IMR-90 (cell line): ENCODE measurements around the gene FOXI1. TPM values are rescaled to one million over a fixed set of nuclear protein-coding genes. Genes with fewer than 3 reads are reported as not detected.

Experiments used
- ATAC-seq: fragments of 200-7000 bp; cut with Tn5 transposase; 2 replicates; pipeline ENCODE4 v1.9.1; 2020; ENCODE audit warnings: low read depth, mild to moderate bottlenecking, moderate library complexity
- BruUV-seq: library from RNA; stranded (reverse); fragments of 400-500 nt; replicated peaks from 2 replicates; lab custom pipeline; 2021; lab: Mats Ljungman, UMichigan
- CTCF ChIA-PET: fragments of 300-600 bp; formaldehyde crosslinking; extraction: SDS; loops from one replicate; lab custom pipeline; 2021; ENCODE audit warnings: antibody characterized with exemption; lab: Yijun Ruan, JAX
- POLR2A ChIA-PET: fragments of 300-600 bp; sonication (Branson Sonifier 250); formaldehyde crosslinking; loops from one replicate; lab custom pipeline; 2022; ENCODE audit warnings: antibody characterized with exemption; ENCODE audit not compliant: unreplicated experiment; lab: Charles Lee
- DNase-seq: peaks from one replicate; pipeline ENCODE4 v3.0.0; 2013
- H2AFZ ChIP-seq: replicated peaks from 2 replicates; pipeline ENCODE3; 2013; ENCODE audit warnings: low read length, mild to moderate bottlenecking; ENCODE audit not compliant: poor library complexity
- H2AK5ac ChIP-seq: 2 replicates; pipeline ENCODE4 v1.6.1; 2013; ENCODE audit warnings: low read depth, low read length, inconsistent platforms
- H2AK9ac ChIP-seq: replicated peaks from 2 replicates; pipeline ENCODE3; 2013; ENCODE audit warnings: mild to moderate bottlenecking, low read depth, low read length, moderate library complexity; ENCODE audit not compliant: poor library complexity
- H2BK120ac ChIP-seq: 2 replicates; pipeline ENCODE4 v1.6.1; 2013; ENCODE audit warnings: low read depth, low read length, inconsistent platforms
- H2BK15ac ChIP-seq: 3 replicates; pipeline ENCODE4 v1.6.1; 2013; ENCODE audit warnings: low read depth, low read length, inconsistent platforms
- H2BK20ac ChIP-seq: 2 replicates; pipeline ENCODE4 v1.6.1; 2013; ENCODE audit warnings: low read depth, mild to moderate bottlenecking, inconsistent platforms, low read length, moderate library complexity
- H2BK5ac ChIP-seq: 2 replicates; pipeline ENCODE4 v1.6.1; 2013; ENCODE audit warnings: mild to moderate bottlenecking, low read depth, low read length, inconsistent platforms; ENCODE audit not compliant: poor library complexity, severe bottlenecking
- H3K14ac ChIP-seq: replicated peaks from 2 replicates; pipeline ENCODE4 v1.6.1; 2013; ENCODE audit warnings: low read depth, low read length, inconsistent platforms
- H3K18ac ChIP-seq: 2 replicates; pipeline ENCODE4 v1.6.1; 2013; ENCODE audit warnings: low read depth, low read length, control low read depth
- H3K23ac ChIP-seq: 2 replicates; pipeline ENCODE4 v1.6.1; 2013; ENCODE audit warnings: low read depth, low read length, inconsistent platforms
- H3K27ac ChIP-seq: 2 replicates; pipeline ENCODE4 v1.5.1; 2013; ENCODE audit warnings: mild to moderate bottlenecking, control low read depth, low read length; ENCODE audit not compliant: insufficient read depth
- H3K27me3 ChIP-seq: 2 replicates; pipeline ENCODE4 v1.6.1; 2013; ENCODE audit warnings: low read length; ENCODE audit not compliant: control insufficient read depth, insufficient read depth
- H3K36me3 ChIP-seq: 2 replicates; pipeline ENCODE4 v1.6.1; 2013; ENCODE audit warnings: low read length, mixed read lengths; ENCODE audit not compliant: control insufficient read depth, insufficient read depth
- H3K4ac ChIP-seq: 2 replicates; pipeline ENCODE4 v1.6.1; 2013; ENCODE audit warnings: low read depth, low read length, inconsistent platforms
- H3K4me1 ChIP-seq: 2 replicates; pipeline ENCODE4 v1.6.1; 2013; ENCODE audit warnings: low read length, mixed read lengths; ENCODE audit not compliant: control insufficient read depth, insufficient read depth
- H3K4me2 ChIP-seq: 2 replicates; pipeline ENCODE4 v1.6.1; 2013; ENCODE audit warnings: low read depth, mild to moderate bottlenecking, control low read depth, low read length, moderate library complexity
- H3K4me3 ChIP-seq: 2 replicates; pipeline ENCODE4 v1.5.1; 2013; ENCODE audit warnings: low read depth, mild to moderate bottlenecking, control low read depth, low read length, moderate library complexity; ENCODE audit not compliant: insufficient read depth
- H3K56ac ChIP-seq: 2 replicates; pipeline ENCODE4 v1.6.1; 2013; ENCODE audit warnings: low read length, inconsistent platforms; ENCODE audit not compliant: insufficient read depth; ENCODE audit errors: extremely low read depth
- H3K79me1 ChIP-seq, 2 experiments: 2 replicates each; pipeline ENCODE4 v1.6.1; 2013; ENCODE audit warnings: low read length in 2 of 2, inconsistent platforms in 1 of 2, low read depth in 1 of 2
- H3K9ac ChIP-seq: 2 replicates; pipeline ENCODE4 v1.6.1; 2013; ENCODE audit warnings: low read depth, low read length, control low read depth
- H3K9me1 ChIP-seq: 2 replicates; pipeline ENCODE4 v1.6.1; 2013; ENCODE audit warnings: low read length, inconsistent platforms; ENCODE audit not compliant: insufficient read depth
- H3K9me3 ChIP-seq: 2 replicates; pipeline ENCODE4 v1.6.1; 2013; ENCODE audit warnings: low read length; ENCODE audit not compliant: control insufficient read depth, insufficient read depth
- H4K20me1 ChIP-seq: 2 replicates; pipeline ENCODE4 v1.6.1; 2013; ENCODE audit warnings: low read length, inconsistent platforms; ENCODE audit not compliant: insufficient read depth
- H4K5ac ChIP-seq: 2 replicates; pipeline ENCODE4 v1.6.1; 2013; ENCODE audit warnings: mild to moderate bottlenecking, low read depth, low read length, control low read depth
- H4K8ac ChIP-seq, 2 experiments: 2 replicates each; pipeline ENCODE4 v1.6.1; 2013; ENCODE audit warnings: low read depth in 2 of 2, low read length in 2 of 2, control low read depth in 1 of 2, inconsistent platforms in 1 of 2
- H4K91ac ChIP-seq: 2 replicates; pipeline ENCODE4 v1.6.1; 2013; ENCODE audit warnings: low read depth, low read length, inconsistent platforms; ENCODE audit not compliant: insufficient read depth
- BHLHE40 ChIP-seq: fragments of 150-350 bp; IDR thresholded peaks from 2 replicates; pipeline ENCODE4 v1.6.1; 2016; ENCODE audit warnings: mild to moderate bottlenecking, low read depth, low read length
- CEBPB ChIP-seq: IDR thresholded peaks from 2 replicates; pipeline ENCODE4 v1.6.1; 2012; ENCODE audit warnings: low read depth, low read length, improper control_type of control experiment
- CHD1 ChIP-seq: IDR thresholded peaks from 2 replicates; pipeline ENCODE4 v1.6.1; 2012; ENCODE audit warnings: low read depth, low read length, improper control_type of control experiment
- CTCF ChIP-seq: conservative IDR thresholded peaks from 2 replicates; pipeline ENCODE4 v1.5.1; 2012; ENCODE audit warnings: mild to moderate bottlenecking, low read depth, low read length, improper control_type of control experiment
- ELK1 ChIP-seq: fragments of 150-350 bp; IDR thresholded peaks from 2 replicates; pipeline ENCODE4 v1.6.1; 2016; ENCODE audit warnings: low read depth, mild to moderate bottlenecking, low read length, moderate library complexity, borderline replicate concordance
- FOS ChIP-seq: fragments of 150-350 bp; IDR thresholded peaks from 2 replicates; pipeline ENCODE4 v1.6.1; 2016; ENCODE audit warnings: low read depth, low read length
- MAFK ChIP-seq: IDR thresholded peaks from 2 replicates; pipeline ENCODE4 v1.6.1; 2012; ENCODE audit warnings: low read depth, low read length, improper control_type of control experiment
- MAZ ChIP-seq: IDR thresholded peaks from 2 replicates; pipeline ENCODE4 v1.6.1; 2012; ENCODE audit warnings: low read depth, mild to moderate bottlenecking, low read length, improper control_type of control experiment, moderate library complexity, borderline replicate concordance
- MXI1 ChIP-seq: IDR thresholded peaks from 2 replicates; pipeline ENCODE4 v1.6.1; 2012; ENCODE audit warnings: low read depth, mild to moderate bottlenecking, low read length, moderate library complexity, borderline replicate concordance
- NFE2L2 ChIP-seq: fragments of 150-350 bp; IDR thresholded peaks from 2 replicates; pipeline ENCODE4 v1.6.1; 2016; ENCODE audit warnings: low read depth, mild to moderate bottlenecking, low read length
- POLR2A ChIP-seq: IDR thresholded peaks from 2 replicates; pipeline ENCODE4 v1.6.1; 2012; ENCODE audit warnings: mild to moderate bottlenecking, low read depth, low read length
- RAD21 ChIP-seq: IDR thresholded peaks from 2 replicates; pipeline ENCODE4 v1.6.1; 2012; ENCODE audit warnings: low read length, improper control_type of control experiment
- RCOR1 ChIP-seq: IDR thresholded peaks from 2 replicates; pipeline ENCODE4 v1.6.1; 2012; ENCODE audit warnings: mild to moderate bottlenecking, low read length, improper control_type of control experiment; ENCODE audit not compliant: insufficient replicate concordance
- RFX5 ChIP-seq: IDR thresholded peaks from 2 replicates; pipeline ENCODE4 v1.8.0; 2012; ENCODE audit warnings: low read depth, mild to moderate bottlenecking, low read length, moderate library complexity
- SMC3 ChIP-seq: fragments of 150-350 bp; IDR thresholded peaks from 2 replicates; pipeline ENCODE4 v1.6.1; 2016; ENCODE audit warnings: low read depth, mild to moderate bottlenecking, antibody characterized with exemption, low read length, moderate library complexity
- USF2 ChIP-seq: fragments of 150-350 bp; IDR thresholded peaks from 2 replicates; pipeline ENCODE4 v1.6.1; 2017; ENCODE audit warnings: mild to moderate bottlenecking, antibody characterized with exemption, low read length, low read depth
- WGBS, 2 experiments: methylation state at CpG; one replicate each; pipeline versions ENCODE4 v1.1.5 to v1.1.7; 2013; ENCODE audit warnings: missing lambda C conversion rate in 2 of 2; ENCODE audit not compliant: insufficient read length in 1 of 2; ENCODE audit errors: extremely low coverage in 2 of 2; 5-methylcytosine and 5-hydroxymethylcytosine counted together
- dilution Hi-C: fragments of 300-500 bp; cut with HindIII; formaldehyde crosslinking; loops from one replicate; pipeline ENCODE4 v1.14.3; 2018; ENCODE audit warnings: low sequenced_read_pairs; ENCODE audit not compliant: unreplicated experiment
- in situ Hi-C: fragments of 300-500 bp; cut with MboI; formaldehyde crosslinking; loops from 3 replicates; pipeline ENCODE4 v1.14.3; 2019; ENCODE audit warnings: low sequenced_read_pairs, inconsistent platforms, mixed read lengths
- intact Hi-C: fragments of 100-400 bp; cut with micrococcal nuclease; formaldehyde crosslinking; loops from 2 replicates; pipeline ENCODE4 v1.10.0; 2022
- polyA plus RNA-seq, 3 experiments: library from polyadenylated mRNA; depleted of rRNA; stranded (reverse); fragments of >200 nt; gene quantifications; 2 replicates each; pipeline ENCODE4 v1.2.3, GENCODE V29; 2012; ENCODE audit warnings: low replicate concordance in 1 of 3
- total RNA-seq: library from RNA; depleted of rRNA; stranded (reverse); fragments of >200 nt; gene quantifications from 2 replicates; pipeline ENCODE4 v1.2.3, GENCODE V29; 2012

Gene FOXI1
- total and polyA plus RNA-seq, 2 of the 4 experiments (the other 2 are of a cell fraction): not detected

GRCh38 chr5:170114271-170114670, 8.6 kb downstream of the FOXI1 start:
- no peaks in the 10 kb centered on the region for H3K4me1 ChIP-seq
- ChIA-PET POLR2A (no interaction called here), CTCF (interaction anchor here (0.7 kb wide), 1 partner anchor 1164 kb away, joined by 3 read pairs; no protein-coding TSS in a partner anchor)
- H4K20me1 ChIP-seq: no peaks in the 10 kb centered on the region
- in situ Hi-C loops: no loop called here
- no peak overlapping the region for H3K18ac ChIP-seq
- H2AK9ac ChIP-seq: no peak overlapping the region
- no peaks in the 10 kb centered on the region for H3K27me3 ChIP-seq
- intact Hi-C loops: no loop called here
- DNase-seq (no peak), ATAC-seq (no peak)
- H3K4me2 ChIP-seq: no peak overlapping the region
- no peak overlapping the region for H2BK20ac ChIP-seq
- H2BK5ac ChIP-seq: no peak overlapping the region
- H3K14ac ChIP-seq: no peak overlapping the region
- H2BK15ac ChIP-seq: no peak overlapping the region
- dilution Hi-C loops: no loop called here
- no peak overlapping the region for H4K5ac ChIP-seq
- no peak overlapping the region for H2AK5ac ChIP-seq
- no peaks in the 10 kb centered on the region for H3K36me3 ChIP-seq
- no peaks in the 10 kb centered on the region for H3K9me1 ChIP-seq
- H4K91ac ChIP-seq: no peak overlapping the region
- no peak overlapping the region for H2AFZ ChIP-seq
- TF ChIP-seq BHLHE40 (no peak), MAFK (no peak), NFE2L2 (no peak), MAZ (no peak), MXI1 (no peak), POLR2A (no peak), FOS (no peak), USF2 (no peak), RAD21 (no peak), CHD1 (no peak), SMC3 (no peak), RFX5 (no peak), ELK1 (no peak), CTCF (no peak), CEBPB (no peak), RCOR1 (no peak)
- no peak overlapping the region for H3K27ac ChIP-seq
- no peak overlapping the region for H3K56ac ChIP-seq
- H3K9me3 ChIP-seq: no peaks in the 10 kb centered on the region
- no peak overlapping the region for H3K23ac ChIP-seq
- no peak overlapping the region for H4K8ac ChIP-seq
- no peak overlapping the region for H2BK120ac ChIP-seq
- H3K79me1 ChIP-seq: no peaks in the 10 kb centered on the region
- no peak overlapping the region for H3K4me3 ChIP-seq
- WGBS, 2 experiments: 75% methylated on average over 5 of the region's 7 CpGs; no CpG with 5 or more reads in 1 of the 2 experiments
- no TSS peak for BruUV-seq
- no peak overlapping the region for H3K9ac ChIP-seq
- H3K4ac ChIP-seq: no peak overlapping the region
